GM19099 (cell line): ENCODE results near the gene NLGN2.

Experiments used
- POLR2A ChIP-seq: IDR thresholded peaks from 3 replicates; pipeline ENCODE4 v1.6.1; 2011; ENCODE audit warnings: low read depth; ENCODE audit not compliant: insufficient read length; ENCODE audit errors: extremely low read depth

NLGN2 gene

DNA sequence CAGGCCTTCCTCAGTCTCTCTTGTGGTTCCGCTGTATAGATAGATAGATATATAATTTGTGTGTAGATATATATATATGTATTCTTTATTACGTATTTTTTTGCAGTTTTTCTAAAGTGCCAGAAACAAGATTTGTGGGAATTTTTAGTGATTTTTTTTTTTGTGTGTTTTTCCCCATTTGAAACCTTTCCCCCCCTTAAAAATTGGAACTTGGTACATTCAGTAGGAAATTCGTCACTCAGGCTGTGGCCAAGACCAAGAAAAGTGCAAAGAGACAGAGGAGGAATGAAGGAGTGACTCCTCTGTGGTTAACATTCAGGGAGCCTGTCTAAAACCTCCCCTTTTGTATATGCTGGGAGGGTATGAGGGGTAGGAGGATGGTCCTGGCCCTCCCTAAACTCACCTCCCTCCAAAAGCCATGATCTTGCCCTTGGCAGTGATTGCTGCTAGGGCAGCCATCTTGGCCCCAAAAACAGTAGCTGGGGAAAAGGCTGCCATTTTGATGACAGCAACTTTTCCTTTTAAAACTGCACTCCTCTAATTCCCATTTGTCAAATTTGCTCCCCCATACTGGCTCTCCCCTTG lies 52.4 kb downstream of the NLGN2 start:
- no peak for TF ChIP-seq POLR2A

DNA sequence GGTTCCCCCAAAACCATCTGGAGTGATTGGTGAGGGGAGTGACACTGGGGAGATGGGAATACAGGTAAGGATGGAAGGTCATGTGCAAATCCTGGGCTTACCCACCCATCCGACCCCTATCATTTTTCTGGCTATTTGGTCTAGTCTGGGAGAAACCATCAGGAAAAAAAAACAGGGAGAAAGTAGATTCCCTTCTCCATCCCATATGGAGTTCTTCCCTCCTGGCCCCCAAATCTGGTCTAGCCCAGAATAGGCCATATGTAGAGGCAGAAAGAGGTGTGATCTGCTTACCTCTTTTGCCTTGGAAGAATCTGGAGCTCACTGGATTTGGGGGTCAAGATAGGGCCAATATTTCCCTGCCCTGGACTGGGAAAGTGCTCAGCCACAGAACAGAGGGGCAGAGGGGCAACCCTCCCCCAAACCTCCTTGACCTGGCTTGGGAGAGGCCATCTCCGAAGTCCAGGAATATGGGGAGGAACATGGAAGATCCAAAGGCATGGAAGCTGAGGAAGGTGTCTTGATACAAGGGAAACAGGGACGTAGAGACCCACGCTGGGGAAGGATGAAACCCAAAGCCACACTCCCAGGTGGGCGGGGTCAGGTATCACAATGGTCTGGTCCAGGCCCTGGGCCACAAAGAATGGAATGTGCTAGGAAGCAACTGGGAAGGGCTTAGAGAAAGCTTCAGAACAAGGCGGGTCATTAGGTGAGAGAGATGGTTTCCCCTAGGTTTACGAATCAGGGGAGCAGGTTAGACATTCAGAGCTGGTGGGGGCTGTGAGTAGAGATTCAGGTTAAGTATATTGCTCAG lies 53.4 kb downstream of the NLGN2 start:
- TF ChIP-seq POLR2A, result no peak

DNA sequence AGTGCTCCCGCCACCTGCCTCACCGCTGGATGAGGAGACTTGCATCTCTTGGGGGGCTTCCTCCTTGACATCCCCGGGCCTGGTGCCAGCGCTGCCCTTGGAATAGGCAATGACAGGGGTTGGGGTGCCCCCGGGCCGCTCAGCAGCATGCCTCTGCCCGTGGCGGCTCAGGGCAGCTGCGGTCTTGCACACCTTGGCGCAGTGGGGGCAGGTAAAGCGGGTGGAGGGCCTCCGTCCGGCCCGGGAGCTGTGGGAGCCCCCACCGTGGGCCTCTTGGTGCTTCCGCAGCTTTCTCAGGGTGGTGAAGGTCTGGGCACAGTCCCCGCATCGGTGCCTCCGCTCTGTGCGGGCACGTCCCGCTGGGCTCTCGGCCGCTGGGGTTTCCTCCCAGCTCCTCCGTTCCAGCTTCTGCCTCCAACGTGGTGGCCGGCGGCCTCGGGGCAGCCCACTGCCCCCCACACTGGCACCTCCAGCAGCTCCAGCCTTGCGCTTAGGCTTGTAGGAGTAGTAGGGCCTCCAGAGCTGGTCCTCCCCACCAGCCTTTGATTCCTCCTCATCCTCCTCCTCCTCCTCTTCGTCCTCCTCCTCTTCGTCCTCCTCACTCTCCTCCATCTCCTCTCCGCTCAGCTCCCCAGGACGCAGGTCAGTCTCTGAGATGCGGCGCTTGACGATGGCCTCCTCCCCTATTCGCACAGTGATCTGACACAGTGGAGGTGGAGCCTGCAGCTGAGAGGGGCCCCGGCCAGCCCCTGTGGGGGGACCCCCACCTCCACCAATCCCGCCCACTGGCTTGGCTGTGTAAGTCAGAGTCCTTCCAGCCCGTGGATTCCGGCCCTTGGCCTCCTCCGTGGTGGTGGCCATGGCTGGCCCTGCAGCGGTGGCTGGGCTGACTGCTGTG lies 55.1 kb downstream of the NLGN2 start:
- TF ChIP-seq POLR2A, result no peak

DNA sequence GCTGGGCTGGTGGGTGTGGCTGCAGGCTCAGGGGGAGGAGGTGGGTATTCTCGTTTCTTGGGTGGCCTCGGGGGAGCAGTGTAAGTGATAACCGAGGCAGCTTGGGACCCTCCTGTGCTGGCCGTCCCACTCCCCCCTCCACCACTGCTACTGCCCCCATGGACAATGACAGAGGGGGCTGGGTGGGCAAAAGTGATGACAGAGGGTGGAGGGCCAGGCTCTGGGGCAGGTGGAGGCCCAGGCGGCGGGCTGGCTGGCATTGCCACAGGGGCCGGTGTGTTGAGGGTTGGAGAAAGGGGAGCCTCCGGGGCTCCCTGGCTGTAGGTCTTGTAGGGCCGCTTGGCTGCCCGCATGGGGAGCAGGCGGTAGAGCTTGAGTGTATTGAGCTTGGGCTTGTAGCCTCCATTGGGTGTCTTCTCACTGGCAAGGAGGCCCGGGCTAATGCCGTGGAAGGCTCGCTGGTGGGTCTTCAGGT lies 55.8 kb downstream of the NLGN2 start:
- no peak for TF ChIP-seq POLR2A

DNA sequence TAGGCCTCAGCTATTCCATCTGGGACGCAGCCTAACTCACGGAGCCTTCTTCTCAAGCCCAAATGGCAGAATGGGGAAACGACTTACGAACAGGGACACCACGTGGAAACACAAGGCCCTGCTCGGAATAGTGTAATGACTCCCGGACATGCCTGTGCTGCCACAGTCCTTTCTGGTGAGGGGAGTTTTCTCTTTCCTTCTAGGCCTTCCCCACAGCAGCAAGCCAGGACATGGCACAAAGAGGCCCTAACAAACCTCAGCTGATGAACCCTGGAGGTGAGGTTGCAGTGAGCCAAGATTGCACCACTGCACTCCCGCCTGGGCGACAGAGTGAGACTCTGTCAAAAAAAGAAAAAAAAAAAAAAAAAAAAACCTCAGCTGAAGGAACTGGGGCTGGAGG lies 56.4 kb downstream of the NLGN2 start:
- no peak for TF ChIP-seq POLR2A

DNA sequence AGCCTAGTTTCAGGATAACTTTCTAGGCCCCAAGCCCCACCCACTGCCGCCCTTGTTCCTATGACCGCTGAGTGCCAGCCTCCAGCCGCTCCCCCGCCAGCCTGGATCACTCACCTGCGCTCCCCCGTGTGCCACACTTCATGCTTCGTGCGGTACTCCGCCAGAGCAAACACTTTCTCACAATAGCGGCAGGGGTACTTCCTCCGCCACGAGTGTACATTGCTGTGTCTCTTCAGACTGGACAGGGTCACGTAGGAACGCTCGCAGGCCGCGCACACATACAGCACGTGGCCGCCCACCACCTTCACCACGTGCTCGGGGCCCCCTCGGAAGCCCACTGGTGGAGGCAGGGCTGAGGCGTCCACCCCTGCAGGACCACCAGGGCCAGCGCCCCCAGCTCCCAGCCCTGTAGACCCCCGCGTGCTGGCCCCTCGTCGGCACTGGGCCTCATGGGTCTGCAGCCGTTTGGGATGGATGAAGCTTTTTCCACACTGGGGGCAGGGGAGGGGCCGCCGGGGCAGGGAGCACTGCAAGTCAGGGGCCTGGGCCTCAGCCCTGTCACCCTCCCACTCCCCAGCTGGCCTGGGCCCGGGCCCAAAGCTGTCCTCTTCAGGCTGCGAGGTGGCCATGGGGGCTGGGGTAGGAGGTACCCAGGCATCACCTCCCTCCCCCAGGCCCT lies 58.1 kb downstream of the NLGN2 start:
- TF ChIP-seq POLR2A, result no peak

DNA sequence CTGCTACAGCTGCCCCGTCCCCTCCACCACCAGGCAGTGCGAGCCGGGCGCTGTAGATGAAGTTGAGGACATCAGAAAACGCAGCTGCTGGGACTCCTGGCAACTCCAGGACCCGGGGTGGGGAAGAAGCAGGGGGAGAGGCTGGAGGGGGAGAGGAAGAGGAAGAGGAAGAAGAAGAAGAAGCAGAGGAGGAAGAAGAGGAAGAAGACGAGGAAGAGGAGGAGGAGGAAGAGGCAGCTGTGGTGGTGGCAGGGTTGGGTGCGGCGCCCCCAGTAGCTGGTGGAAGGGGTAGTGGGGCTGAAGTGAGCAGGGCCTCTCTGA lies 58.6 kb downstream of the NLGN2 start:
- TF ChIP-seq POLR2A, result no peak

DNA sequence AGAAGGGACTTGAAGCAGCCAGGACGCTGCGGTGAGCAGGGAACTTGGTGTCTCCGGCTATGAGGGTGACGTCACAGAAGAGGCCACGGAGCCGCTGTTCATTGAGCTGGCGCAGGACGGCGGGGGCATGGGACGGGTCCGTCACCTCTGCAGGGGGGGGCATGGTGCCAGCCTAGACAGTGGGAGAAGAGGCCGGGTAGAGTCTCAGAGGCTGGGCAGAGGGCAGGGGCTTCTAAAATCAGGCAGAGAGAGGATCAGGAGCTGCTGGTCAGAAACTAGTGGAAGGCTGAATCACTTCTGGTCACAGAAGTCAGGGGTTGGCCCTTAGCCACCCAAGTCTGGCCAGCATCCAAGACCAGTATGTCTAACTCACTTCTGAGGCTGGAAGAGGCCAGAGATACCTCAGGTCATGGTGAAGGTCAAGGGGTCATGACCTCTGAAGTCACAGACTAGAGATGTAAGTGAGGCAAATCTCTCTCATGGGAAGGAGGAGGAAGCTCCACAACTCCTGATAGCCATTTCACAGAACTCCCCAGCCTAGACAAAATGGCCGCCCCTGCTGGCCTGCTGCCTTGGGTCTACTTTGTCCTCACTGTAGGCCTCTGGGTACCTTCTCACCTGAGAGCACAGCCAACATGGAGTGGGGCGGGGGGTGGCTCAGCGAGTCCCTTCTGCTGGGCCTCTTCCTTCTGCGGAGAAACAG lies 59.1 kb downstream of the NLGN2 start:
- no peak for TF ChIP-seq POLR2A

DNA sequence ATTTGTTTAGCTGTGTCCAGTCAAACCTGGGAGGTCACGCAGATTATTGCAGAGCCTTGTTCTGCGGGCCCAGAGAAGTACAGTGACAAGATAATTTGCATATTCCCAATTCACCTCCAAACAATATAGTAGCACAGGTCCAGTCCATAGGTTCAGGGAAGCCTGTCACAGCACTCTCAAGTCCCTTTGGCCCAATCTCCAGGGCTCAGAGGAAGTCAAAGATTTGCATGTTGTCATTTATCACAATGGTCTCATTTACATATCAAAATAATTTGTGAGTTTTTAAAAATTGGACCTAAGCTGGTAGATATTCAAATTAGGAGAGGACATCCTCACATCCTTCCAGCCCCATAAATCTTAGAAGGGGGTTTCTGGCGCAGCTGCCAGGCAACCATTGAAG lies 59.9 kb downstream of the NLGN2 start:
- TF ChIP-seq POLR2A, result no peak

DNA sequence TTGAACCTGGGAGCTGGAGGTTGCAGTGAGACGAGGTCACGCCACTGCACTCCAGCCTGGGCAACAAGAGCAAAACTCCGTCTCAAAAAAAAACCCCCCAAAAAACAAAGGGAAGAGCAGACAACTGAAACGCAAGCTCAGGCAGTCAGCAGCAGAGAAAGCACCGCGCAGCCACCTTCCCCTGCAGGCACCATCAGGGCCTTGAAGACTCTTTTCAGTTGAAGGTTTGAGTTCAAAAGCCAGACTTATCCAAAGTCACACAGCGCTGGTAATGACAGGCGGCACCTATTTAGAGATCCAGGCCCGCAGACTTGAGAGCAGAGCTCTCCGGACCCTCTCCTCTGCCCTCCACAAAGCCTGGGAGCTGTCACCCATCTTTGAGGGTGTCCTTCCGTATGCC lies 60.6 kb downstream of the NLGN2 start:
- no peak for TF ChIP-seq POLR2A

DNA sequence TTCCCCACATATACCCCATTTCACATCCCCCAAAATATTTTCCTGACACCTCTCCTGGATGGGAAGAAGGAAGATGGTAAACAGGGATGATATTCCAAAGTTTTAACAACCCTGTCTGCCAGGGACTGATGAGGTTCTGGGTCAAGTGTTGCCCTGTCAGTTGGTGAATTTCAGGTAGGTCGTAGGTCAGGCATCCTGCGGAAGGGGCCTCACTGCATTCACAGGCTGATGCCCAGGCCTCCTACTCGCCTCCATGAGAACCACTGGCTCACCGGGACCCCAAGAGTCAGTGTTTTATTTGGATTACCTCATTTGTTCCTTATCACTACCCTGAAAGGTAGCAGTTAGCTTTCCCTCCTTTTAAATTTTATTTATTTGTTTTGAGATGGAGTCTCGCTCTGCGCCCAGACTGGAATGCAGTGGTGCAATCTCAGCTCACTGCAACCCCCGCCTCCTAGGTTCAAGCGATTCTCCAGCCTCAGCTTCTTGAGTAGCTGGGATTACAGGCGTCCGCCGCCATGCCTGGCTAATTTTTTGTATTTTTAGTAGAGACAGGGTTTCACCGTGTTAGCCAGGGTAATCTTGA lies 61.3 kb downstream of the NLGN2 start:
- no peak for TF ChIP-seq POLR2A
